Measurements from ENCODE around the gene NPHP4. TPM values are rescaled to one million over a fixed set of nuclear protein-coding genes. Genes with fewer than 3 reads are reported as not detected.

The NPHP4 gene
- polyA plus RNA-seq, 4 donors, result 1.4 to 10.0 (median 2.8) TPM

GRCh38 chr1:5950994-5951785, 41.0 kb downstream of the NPHP4 start:
- no peaks in the 10 kb centered on the region for H3K27me3 ChIP-seq (ENCODE audit: control insufficient read depth in 3 of 3, insufficient read depth in 3 of 3, low read length in 3 of 3)
- no peaks in the 10 kb centered on the region for H3K9me3 ChIP-seq (ENCODE audit: control insufficient read depth in 2 of 2, insufficient read depth in 1 of 2, low read depth in 1 of 2, low read length in 1 of 2)
- FAIRE-seq (no peak), DNase-seq (no peak)
- no peak overlapping the region for H3K4me3 ChIP-seq (ENCODE audit: low read depth in 1 of 3, low read length in 3 of 3)
- no peak overlapping the region for H3K27ac ChIP-seq (ENCODE audit: low read depth in 1 of 3, low read length in 2 of 3)
- 92 to 95% (median 94%) methylated on average over 24 of the region's 24 CpGs for WGBS, 3 donors
- H3K36me3 ChIP-seq (ENCODE audit: control insufficient read depth in 3 of 3, insufficient read depth in 2 of 3, low read depth in 1 of 3, low read length in 3 of 3), result peaks cover 0 to 48% (median 2%) of the 10 kb centered on the region in 3 donors
- no peaks in the 10 kb centered on the region for H3K4me1 ChIP-seq (ENCODE audit: control insufficient read depth in 3 of 3, insufficient read depth in 2 of 3, low read depth in 1 of 3, low read length in 2 of 3)

DNA sequence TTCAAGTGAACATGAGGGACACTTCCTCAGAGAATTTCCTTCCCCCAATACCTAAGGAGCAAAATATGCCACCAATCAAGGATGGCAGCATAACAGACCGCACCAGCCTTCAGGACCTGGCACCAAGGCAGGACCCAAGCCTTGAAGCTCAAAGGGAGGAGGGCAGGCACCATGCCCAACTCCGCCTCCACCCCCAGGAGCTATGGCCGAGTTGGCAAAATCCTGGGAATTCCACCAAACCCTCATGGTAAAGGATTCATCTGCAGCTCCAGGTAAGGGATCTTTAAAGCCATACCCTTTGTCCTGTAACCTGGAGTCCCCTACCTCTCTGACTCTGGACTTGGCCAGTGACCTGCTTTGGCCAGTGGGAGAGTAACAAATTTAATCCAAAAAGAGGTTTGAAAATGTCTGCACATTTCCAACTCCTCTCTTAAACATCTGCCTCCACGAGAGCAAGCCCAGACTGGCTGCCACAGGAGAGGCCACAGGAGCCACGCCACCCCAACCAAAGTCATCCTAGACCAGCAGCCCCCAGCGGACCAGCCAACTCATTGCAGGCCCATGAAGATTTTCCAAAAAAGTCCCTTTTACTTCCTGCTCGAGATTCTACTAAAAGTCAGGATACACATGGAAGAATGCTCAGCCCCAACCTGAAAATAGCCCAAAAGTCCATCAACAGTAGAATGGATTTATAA, 41.9 kb downstream of the NPHP4 start:
- no peaks in the 10 kb centered on the region for H3K27me3 ChIP-seq (ENCODE audit: control insufficient read depth in 3 of 3, insufficient read depth in 3 of 3, low read length in 3 of 3)
- no peak overlapping the region for H3K4me3 ChIP-seq (ENCODE audit: low read depth in 1 of 3, low read length in 3 of 3)
- no peaks in the 10 kb centered on the region for H3K9me3 ChIP-seq (ENCODE audit: control insufficient read depth in 2 of 2, insufficient read depth in 1 of 2, low read depth in 1 of 2, low read length in 1 of 2)
- DNase-seq (no peak), FAIRE-seq (no peak)
- 90 to 96% (median 90%) methylated on average over 7 of the region's 7 CpGs for WGBS, 3 donors
- H3K27ac ChIP-seq (ENCODE audit: low read depth in 1 of 3, low read length in 2 of 3), result no peak overlapping the region
- H3K36me3 ChIP-seq (ENCODE audit: control insufficient read depth in 3 of 3, insufficient read depth in 2 of 3, low read depth in 1 of 3, low read length in 3 of 3), result peaks cover 0 to 48% (median 6%) of the 10 kb centered on the region in 3 donors
- no peaks in the 10 kb centered on the region for H3K4me1 ChIP-seq (ENCODE audit: control insufficient read depth in 3 of 3, insufficient read depth in 2 of 3, low read depth in 1 of 3, low read length in 2 of 3)

DNA sequence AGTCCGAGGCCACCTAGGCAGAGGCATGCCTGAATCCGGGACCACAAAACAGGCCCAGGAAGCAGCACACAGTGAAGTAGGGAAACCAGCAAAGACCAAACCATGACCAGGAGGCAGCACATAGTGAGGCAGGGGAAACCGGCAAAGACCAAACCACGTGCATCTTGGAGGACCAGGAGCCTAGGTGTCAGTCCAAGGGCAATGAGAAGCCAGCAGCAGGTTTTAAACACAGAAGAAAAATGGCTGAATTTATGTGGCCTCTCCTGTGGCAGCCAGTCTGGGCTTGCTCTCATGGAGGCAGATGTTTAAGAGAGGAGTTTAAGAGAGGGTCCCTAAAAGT, 42.5 kb downstream of the NPHP4 start:
- H3K27ac ChIP-seq (ENCODE audit: low read depth in 1 of 3, low read length in 2 of 3), result no peak overlapping the region
- H3K9me3 ChIP-seq (ENCODE audit: control insufficient read depth in 2 of 2, insufficient read depth in 1 of 2, low read depth in 1 of 2, low read length in 1 of 2), result no peaks in the 10 kb centered on the region
- H3K4me1 ChIP-seq (ENCODE audit: control insufficient read depth in 3 of 3, insufficient read depth in 2 of 3, low read depth in 1 of 3, low read length in 2 of 3), result no peaks in the 10 kb centered on the region
- no peaks in the 10 kb centered on the region for H3K27me3 ChIP-seq (ENCODE audit: control insufficient read depth in 3 of 3, insufficient read depth in 3 of 3, low read length in 3 of 3)
- DNase-seq, result no peak
- H3K4me3 ChIP-seq (ENCODE audit: low read depth in 1 of 3, low read length in 3 of 3), result no peak overlapping the region
- no peak for FAIRE-seq
- H3K36me3 ChIP-seq (ENCODE audit: control insufficient read depth in 3 of 3, insufficient read depth in 2 of 3, low read depth in 1 of 3, low read length in 3 of 3), result peaks cover 0 to 52% (median 5%) of the 10 kb centered on the region in 3 donors
- 67 to 92% (median 73%) methylated on average over 4 of the region's 4 CpGs for WGBS, 3 donors

DNA sequence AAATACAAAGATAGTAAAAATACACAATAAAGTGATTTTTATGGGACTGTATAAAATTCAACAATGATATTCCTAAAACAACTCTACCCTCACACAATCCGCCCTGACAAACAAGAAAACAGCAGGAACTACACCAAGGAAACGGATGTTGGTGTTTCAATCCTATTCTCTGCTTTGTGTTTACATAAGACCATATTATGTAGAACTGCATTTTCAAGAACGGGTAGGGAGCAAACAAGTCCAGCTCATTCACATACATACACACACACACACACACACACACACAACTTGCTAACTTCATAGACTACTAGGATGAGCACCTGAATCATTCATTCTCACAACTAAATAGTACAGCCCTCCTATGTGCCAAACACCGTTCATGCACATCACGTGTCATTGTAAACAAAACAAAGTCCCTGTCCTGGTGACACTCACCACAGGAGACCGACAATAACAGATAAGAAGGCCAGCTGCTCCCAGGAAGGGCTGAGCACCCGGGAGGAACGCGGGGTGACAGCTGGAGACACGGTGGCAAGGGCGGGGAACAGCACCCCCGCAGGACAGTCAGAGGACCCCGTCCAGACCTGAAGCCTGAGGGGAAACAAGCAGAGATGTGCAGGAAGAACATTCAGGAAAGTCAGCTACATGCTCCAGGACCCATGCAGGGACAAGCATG, 43.0 kb downstream of the NPHP4 start:
- DNase-seq (peak; percentile 58 to 60), FAIRE-seq (no peak)
- no peak overlapping the region for H3K4me3 ChIP-seq (ENCODE audit: low read depth in 1 of 3, low read length in 3 of 3)
- H3K9me3 ChIP-seq (ENCODE audit: control insufficient read depth in 2 of 2, insufficient read depth in 1 of 2, low read depth in 1 of 2, low read length in 1 of 2), result no peaks in the 10 kb centered on the region
- H3K27me3 ChIP-seq (ENCODE audit: control insufficient read depth in 3 of 3, insufficient read depth in 3 of 3, low read length in 3 of 3), result no peaks in the 10 kb centered on the region
- no peak overlapping the region for H3K27ac ChIP-seq (ENCODE audit: low read depth in 1 of 3, low read length in 2 of 3)
- WGBS, 3 donors, result 27 to 55% (median 41%) methylated on average over 13 of the region's 13 CpGs
- H3K4me1 ChIP-seq (ENCODE audit: control insufficient read depth in 3 of 3, insufficient read depth in 2 of 3, low read depth in 1 of 3, low read length in 2 of 3), result no peaks in the 10 kb centered on the region
- peaks cover 0 to 53% (median 5%) of the 10 kb centered on the region in 3 donors for H3K36me3 ChIP-seq (ENCODE audit: control insufficient read depth in 3 of 3, insufficient read depth in 2 of 3, low read depth in 1 of 3, low read length in 3 of 3)

DNA sequence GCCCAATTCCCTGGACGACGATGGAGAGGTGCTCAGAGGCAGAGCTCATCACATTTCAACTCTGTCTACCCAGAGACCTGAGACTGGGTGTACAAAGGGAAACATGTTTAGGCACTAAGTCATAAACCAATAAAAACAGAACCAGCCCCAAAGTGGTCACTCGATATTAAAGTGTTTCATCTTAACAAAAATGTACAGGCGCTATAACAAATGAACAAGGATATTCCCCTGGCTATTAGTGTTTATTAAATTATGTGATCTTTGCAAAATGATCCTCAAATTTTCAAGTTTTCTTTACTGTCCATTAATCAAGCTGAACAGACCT, 43.6 kb downstream of the NPHP4 start:
- H3K27me3 ChIP-seq (ENCODE audit: control insufficient read depth in 3 of 3, insufficient read depth in 3 of 3, low read length in 3 of 3), result no peaks in the 10 kb centered on the region
- DNase-seq (no peak), FAIRE-seq (no peak)
- no peak overlapping the region for H3K27ac ChIP-seq (ENCODE audit: low read depth in 1 of 3, low read length in 2 of 3)
- H3K36me3 ChIP-seq (ENCODE audit: control insufficient read depth in 3 of 3, insufficient read depth in 2 of 3, low read depth in 1 of 3, low read length in 3 of 3), result peaks cover 0 to 56% (median 5%) of the 10 kb centered on the region in 3 donors
- H3K4me1 ChIP-seq (ENCODE audit: control insufficient read depth in 3 of 3, insufficient read depth in 2 of 3, low read depth in 1 of 3, low read length in 2 of 3), result no peaks in the 10 kb centered on the region
- no peak overlapping the region for H3K4me3 ChIP-seq (ENCODE audit: low read depth in 1 of 3, low read length in 3 of 3)
- 86 to 88% (median 86%) methylated on average over 4 of the region's 4 CpGs for WGBS, 3 donors
- no peaks in the 10 kb centered on the region for H3K9me3 ChIP-seq (ENCODE audit: control insufficient read depth in 2 of 2, insufficient read depth in 1 of 2, low read depth in 1 of 2, low read length in 1 of 2)

DNA sequence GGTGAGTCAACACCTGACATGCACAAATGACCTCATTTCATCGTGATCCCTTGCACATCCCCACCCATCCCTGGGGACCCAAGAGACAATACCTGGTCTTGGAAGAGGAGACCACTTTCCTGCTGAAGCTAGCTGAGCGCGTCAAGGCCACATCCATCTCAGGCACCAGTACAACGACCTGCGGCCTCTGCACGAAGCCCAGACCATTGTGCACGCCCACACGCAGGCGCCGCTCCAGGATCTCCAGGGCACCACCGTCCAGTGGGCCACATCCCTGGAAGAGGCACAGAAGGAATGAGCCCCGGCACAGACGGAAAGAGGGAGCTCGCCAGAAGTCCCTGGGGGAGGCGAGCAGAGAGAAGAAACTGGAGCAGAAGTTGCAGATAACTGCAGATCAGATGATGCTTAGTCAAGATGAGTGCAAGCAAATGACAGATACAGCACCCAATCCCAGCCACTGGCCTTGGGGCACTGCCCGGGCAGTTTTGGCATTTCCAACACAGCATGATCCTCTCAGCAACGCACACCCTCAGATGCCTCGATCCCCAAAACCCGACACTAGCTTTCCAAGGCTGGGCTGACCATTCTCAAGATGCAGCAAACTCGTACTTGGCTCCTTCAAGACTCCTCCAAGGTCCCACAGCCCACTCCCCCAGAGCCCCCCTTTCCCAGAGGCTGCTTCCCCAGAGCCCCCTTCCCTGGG, 44.1 kb downstream of the NPHP4 start:
- no peak overlapping the region for H3K4me3 ChIP-seq (ENCODE audit: low read depth in 1 of 3, low read length in 3 of 3)
- H3K9me3 ChIP-seq (ENCODE audit: control insufficient read depth in 2 of 2, insufficient read depth in 1 of 2, low read depth in 1 of 2, low read length in 1 of 2), result no peaks in the 10 kb centered on the region
- FAIRE-seq (no peak), DNase-seq (no peak)
- no peaks in the 10 kb centered on the region for H3K27me3 ChIP-seq (ENCODE audit: control insufficient read depth in 3 of 3, insufficient read depth in 3 of 3, low read length in 3 of 3)
- H3K27ac ChIP-seq (ENCODE audit: low read depth in 1 of 3, low read length in 2 of 3), result no peak overlapping the region
- H3K36me3 ChIP-seq (ENCODE audit: control insufficient read depth in 3 of 3, insufficient read depth in 2 of 3, low read depth in 1 of 3, low read length in 3 of 3), result peaks cover 0 to 53% (median 7%) of the 10 kb centered on the region in 3 donors
- H3K4me1 ChIP-seq (ENCODE audit: control insufficient read depth in 3 of 3, insufficient read depth in 2 of 3, low read depth in 1 of 3, low read length in 2 of 3), result no peaks in the 10 kb centered on the region
- WGBS, 3 donors, result 89 to 94% (median 91%) methylated on average over 20 of the region's 20 CpGs

DNA sequence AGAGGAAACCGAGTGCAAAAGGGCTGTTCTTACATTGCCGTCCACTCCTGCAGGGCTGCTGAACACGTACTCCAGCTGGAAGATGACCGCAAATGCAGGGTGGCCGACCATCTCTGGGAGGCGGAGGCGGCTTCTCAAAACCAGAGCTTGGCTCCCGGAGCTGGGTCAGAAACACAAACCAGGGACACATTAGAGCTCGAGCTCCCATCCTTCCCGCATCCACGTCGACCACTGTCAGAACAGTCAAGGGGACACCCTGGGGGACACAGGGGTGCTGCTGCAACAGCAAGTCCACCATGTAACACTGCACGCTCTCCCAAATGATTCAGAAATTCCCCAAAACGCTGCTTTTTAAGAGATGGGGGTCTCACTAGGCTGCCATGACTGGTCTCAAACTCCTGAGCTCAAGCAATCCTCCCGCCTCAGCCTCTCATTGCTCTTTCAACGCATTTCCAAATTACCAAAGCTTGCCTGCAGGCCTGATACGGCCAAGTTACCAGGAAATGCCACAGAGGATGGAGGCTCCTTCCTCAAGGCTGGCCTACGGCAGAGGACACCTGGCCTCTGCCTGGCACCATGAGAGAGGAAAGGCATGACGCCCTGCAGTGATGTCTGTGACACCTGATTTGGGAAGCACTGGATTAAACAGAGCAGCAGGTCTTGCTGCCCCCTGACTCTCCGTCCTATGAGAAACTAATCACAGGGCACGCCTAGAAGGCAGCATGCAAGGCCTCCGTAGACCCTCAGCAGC, 45.0 kb downstream of the NPHP4 start:
- Histone ChIP-seq H3K27ac (ENCODE audit: low read depth in 1 of 3, low read length in 2 of 3) (no peak overlapping the region), H3K4me1 (ENCODE audit: control insufficient read depth in 3 of 3, insufficient read depth in 2 of 3, low read depth in 1 of 3, low read length in 2 of 3) (no peaks in the 10 kb centered on the region), H3K27me3 (ENCODE audit: control insufficient read depth in 3 of 3, insufficient read depth in 3 of 3, low read length in 3 of 3) (no peaks in the 10 kb centered on the region), H3K4me3 (ENCODE audit: low read depth in 1 of 3, low read length in 3 of 3) (no peak overlapping the region), H3K9me3 (ENCODE audit: control insufficient read depth in 2 of 2, insufficient read depth in 1 of 2, low read depth in 1 of 2, low read length in 1 of 2) (no peaks in the 10 kb centered on the region), H3K36me3 (ENCODE audit: control insufficient read depth in 3 of 3, insufficient read depth in 2 of 3, low read depth in 1 of 3, low read length in 3 of 3) (peaks cover 0 to 49% (median 7%) of the 10 kb centered on the region in 3 donors)
- FAIRE-seq (no peak), DNase-seq (no peak)
- WGBS, 3 donors, result 94 to 95% (median 95%) methylated on average over 22 of the region's 22 CpGs

DNA sequence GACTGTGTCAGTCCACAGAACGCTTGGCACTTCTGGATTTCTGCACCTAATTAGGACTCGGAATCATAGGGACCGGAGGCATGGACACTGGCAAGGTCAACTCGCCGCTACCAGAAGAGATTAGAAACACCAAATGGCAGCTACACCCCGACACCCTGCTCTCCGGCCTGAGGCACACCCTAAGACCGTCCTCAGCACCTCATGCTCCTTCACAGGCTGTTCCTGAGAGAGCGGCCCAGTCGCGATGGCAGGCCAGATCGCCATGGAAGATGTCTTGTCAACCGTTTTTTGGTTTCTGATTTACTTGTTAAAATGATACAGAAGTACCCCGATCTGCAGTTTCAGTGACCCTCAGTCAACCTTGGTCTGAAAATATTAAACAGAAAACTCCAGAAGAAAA, 46.8 kb downstream of the NPHP4 start:
- Histone ChIP-seq H3K27me3 (ENCODE audit: control insufficient read depth in 3 of 3, insufficient read depth in 3 of 3, low read length in 3 of 3) (no peaks in the 10 kb centered on the region), H3K36me3 (ENCODE audit: control insufficient read depth in 3 of 3, insufficient read depth in 2 of 3, low read depth in 1 of 3, low read length in 3 of 3) (peaks cover 0 to 38% (median 7%) of the 10 kb centered on the region in 3 donors), H3K4me1 (ENCODE audit: control insufficient read depth in 3 of 3, insufficient read depth in 2 of 3, low read depth in 1 of 3, low read length in 2 of 3) (no peaks in the 10 kb centered on the region), H3K9me3 (ENCODE audit: control insufficient read depth in 2 of 2, insufficient read depth in 1 of 2, low read depth in 1 of 2, low read length in 1 of 2) (no peaks in the 10 kb centered on the region), H3K27ac (ENCODE audit: low read depth in 1 of 3, low read length in 2 of 3) (no peak overlapping the region), H3K4me3 (ENCODE audit: low read depth in 1 of 3, low read length in 3 of 3) (no peak overlapping the region)
- no peak for DNase-seq
- no peak for FAIRE-seq
- WGBS, 3 donors, result 92 to 96% (median 95%) methylated on average over 14 of the region's 14 CpGs

Data from small intestine (tissue), 7 donors.